GM15510 (cell line): ENCODE measurements around the gene PARP6.

Source experiments
- POLR2A ChIP-seq: IDR thresholded peaks from 3 replicates; pipeline ENCODE4 v1.6.1; 2011; ENCODE audit warnings: borderline replicate concordance; ENCODE audit not compliant: insufficient read length; ENCODE audit errors: extremely low read depth

The PARP6 gene

DNA sequence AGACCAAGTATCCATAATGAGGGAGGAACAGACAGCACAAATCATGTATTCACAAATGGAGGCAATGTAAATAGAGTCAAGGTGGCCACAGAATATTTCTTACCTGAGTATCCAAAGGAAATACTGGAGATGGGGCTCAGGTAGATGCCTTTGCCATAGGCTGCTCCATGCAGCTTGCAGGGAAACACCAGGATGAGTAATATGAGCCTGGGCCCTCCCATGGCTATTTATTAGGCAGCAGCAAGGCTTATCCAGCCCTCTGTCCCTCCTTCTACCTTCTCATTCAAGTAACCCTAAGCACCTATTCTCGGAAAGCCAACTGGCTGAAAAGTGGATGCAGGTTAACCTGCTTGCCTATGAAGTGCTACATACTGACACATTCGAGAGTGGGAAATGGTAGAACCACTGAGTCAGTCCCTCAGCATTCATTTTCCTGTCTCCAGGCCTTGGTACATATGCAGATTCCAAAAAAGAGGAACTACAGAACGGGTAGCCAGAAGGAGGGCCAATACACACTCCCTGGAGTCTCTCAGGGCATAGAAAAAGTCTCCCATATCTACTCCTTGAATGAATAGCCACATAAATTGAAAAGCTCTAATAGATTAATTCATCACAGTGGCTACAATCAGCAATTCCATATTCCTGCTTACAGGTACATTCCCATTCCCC, 23.1 kb downstream of the PARP6 start:
- TF ChIP-seq POLR2A = no peak

DNA sequence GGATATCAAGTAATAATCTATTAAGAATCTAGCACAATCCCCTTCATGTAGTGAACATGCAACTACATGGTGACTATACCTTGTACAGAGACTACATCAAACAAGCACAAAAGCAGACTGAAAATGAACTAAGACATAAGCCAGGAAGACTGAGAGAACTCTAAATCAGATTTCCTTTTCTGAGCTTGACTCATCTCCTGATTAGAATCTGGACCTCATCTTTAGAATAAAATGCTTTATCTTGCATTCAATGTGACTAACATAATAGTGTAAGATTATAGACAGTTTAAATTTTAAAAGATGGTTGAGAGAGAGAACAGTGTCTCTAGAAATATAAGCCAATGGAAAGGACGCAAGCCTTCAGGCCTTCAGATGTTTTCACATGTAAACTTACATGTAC, 23.8 kb downstream of the PARP6 start:
- TF ChIP-seq POLR2A = no peak

DNA sequence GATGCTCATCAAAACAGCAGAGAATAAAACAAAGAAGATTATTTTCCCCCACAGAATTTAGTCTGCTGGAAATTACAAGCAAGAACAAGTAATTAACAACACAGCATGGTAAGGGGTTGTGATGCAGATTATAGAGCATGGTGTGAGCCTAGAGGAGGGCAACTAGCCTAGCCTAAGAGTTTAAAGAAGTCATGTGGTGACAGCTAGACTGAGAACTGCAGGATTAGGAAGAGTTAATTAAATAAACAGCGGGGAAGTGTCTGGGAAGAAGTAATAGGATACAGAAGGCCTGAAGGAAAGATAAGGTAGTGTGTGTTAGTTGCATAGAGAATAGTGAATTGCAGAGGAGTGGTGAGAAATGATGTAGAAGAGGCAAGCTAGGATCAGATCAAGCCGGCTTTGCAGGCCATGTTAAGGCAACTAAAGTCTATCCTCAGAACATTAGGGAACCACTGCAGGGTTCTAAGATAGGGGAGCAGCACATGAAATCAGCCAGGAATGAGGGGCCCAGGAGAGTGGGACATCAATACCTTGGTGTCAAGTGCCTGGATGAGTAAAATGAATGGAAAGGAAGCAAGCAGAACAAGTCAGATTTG, 29.5 kb downstream of the PARP6 start:
- TF ChIP-seq POLR2A = no peak

DNA sequence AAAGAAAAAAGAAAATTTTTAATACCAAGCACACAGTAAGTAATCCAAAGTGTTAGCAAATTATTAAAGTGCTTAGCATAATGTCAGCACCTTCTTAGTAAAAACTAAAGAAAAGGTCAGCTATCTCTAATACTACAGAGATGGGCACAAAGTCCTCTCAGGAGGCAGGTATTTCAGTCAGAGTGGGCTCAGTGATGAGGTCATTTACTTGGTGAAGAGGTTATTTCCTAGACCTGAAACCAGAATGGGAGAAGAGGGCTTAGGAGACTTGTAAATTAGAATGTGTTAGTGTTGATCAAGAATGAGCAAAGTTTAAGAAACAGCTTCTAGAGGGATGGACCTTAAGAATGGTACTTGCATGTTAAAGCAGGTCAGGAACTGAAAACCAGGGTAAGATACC, 32.7 kb downstream of the PARP6 start:
- TF ChIP-seq POLR2A = no peak

DNA sequence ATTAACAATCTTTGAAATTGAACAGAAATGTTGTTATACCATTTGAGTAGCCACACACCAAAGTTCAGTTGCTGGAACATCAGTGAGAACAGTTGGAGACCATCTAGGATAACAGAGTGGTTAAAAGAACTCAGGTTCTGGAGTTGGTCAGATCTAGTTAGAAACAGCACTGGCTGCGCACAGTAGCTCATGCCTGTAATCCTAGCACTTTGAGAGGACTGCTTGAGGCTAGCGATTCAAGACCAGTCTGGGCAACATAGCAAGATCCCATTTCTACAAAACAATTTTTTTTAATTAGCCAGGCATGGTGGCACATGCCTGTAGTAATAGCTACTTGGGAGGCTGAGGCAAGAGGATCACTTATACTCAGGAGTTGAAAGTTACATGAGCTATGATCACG, 33.8 kb downstream of the PARP6 start:
- TF ChIP-seq POLR2A = no peak

DNA sequence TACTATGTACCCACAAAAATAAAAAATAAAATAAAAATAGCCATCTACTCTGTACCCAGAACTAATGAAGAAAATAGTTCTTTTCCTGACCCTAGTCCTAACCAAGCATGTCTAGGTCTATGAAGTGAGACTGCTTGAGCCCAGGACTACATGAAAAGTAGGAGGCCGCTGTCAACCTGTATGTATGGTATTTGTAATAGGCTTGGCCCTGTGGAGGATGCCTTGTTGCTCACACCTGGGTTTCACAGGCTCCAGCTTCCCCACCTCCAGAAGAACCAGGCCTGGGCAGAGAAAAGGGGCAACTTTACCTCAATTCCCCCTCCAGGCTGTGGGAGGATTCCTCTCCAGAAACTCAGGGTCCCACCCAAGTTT, 34.5 kb downstream of the PARP6 start:
- TF ChIP-seq POLR2A = no peak

DNA sequence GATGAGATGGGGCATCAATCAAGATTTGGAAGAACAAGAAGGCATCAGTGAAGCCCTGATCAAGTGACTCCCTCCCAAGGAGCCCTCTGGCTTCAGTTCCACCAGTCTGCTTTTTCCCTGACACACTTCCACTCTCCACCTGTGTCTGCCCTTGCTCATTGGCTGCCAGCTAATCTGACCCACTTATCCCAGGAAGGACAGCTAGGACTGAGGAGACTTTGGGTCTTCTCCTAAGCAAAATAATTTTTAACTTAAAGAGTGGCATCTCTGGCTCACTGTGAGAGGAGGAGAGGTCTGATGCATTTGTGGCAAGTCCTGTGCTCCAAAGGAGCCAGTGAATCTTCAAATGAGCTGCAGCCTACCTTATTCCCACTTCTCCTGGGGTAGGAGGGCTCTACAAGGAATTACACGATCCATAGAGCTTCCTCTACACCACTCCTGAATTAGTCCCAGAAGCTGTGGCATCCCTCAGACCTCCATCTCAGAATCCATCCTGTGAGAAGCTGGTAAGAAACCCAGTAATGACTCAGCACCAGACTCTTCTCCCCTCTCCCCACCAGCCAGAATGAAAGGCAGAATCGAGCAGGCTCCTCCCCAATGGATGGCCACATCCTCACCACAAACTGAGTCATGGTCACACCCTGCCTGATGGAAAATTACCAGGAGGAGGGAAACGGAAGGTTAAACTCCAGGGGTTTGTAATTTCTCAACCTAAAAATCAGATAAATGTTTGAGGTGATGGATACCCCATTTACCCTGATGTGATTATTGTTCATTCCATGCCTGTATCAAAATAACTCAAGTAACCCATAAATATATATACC, 35.1 kb downstream of the PARP6 start:
- no peak for TF ChIP-seq POLR2A

DNA sequence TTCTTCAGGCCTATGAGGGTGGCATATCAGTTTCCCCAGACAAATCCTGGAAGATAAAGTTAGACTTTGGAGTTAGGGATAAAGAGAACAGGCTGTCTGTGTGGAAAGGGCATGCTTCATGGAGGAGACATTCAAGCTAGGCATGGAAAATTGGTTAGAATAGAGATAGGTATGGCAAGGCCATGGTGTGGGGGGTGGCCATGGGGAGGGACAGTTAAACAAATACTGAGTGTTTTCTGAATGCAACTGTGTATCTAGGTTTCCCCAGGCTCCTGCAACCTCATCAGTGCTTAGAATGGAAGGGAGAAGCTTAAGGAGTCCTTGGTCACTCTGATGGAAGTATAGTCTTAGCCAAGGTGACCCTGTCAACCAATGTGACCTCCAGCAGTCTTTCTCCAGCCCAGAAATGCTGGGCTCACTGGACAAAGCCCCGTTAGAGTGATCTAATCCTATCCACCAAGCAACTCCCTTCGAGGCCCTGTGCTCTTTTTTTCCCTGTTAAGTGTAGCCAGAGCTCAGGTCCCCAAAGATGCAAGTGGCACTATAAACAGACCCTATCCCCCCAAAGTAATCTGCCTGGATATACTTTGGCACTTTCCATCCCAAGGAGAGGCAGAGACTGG, 35.9 kb downstream of the PARP6 start:
- no peak for TF ChIP-seq POLR2A

DNA sequence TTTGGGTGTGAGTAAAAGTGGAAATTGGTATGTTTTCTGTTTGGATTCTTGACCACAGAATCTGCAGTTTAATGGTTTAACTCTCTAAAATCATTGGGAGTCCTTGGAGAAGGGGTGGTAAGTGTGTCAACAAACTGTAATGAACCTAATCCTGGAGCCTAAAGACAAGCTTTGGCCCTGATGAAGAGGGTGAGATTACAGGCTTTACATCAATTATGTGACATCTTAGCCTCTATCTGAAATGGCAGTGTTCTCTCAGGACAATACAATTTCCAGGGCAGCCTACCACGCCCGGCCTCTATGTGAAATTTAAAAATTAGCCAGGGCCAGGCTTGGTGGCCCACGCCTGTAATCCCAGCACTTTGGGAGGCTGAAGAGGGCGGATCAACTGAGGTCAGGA, 37.1 kb downstream of the PARP6 start:
- no peak for TF ChIP-seq POLR2A

DNA sequence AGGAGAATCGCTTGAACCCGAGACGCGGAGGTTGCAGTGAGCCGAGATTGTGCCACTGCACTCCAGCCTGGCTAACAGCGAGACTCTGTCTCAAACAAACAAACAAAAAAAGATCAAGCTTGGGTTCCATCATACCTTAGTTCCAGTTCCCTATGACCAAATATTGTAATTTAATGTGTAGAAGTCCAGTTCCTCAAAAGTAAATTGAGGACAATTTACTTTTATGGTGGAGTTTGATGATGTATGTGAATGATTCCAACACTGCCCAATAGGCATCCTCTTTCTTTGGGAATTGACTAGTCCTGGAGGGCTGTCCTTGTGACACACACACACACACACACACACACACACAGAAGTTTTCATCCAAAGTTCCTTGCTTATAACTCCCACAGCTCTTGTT, 38.6 kb downstream of the PARP6 start:
- no peak for TF ChIP-seq POLR2A

DNA sequence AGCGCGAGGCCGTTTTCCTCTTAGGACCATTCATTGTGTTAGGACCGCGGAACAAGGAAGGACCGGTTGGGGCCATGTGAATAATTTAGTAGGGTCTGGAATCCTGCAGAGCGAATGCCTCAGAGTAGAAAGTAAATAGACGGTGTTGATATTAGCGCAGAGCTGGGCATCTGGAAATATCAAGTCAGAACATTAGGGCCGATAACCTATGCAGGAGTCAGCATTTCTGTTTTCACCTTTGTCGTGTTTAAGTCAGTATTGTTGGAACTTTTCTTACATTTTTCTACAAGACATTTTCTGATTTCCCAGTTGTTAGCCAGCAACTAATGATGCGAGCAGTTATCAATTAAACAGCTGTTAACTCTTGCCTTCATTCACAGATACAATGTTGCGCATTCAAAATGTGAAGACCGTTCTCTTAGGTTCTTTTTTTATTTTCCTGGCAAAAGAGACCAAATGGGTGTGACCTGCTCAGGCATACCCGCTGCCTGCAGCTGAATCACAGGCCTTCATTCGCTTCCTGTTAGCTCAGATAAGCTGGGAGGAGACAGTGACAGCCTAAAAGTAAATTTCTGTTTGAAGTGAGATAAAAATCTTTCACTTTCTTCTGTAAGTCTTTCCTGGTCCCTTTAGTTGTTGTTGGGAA, 40.4 kb downstream of the PARP6 start:
- no peak for TF ChIP-seq POLR2A

DNA sequence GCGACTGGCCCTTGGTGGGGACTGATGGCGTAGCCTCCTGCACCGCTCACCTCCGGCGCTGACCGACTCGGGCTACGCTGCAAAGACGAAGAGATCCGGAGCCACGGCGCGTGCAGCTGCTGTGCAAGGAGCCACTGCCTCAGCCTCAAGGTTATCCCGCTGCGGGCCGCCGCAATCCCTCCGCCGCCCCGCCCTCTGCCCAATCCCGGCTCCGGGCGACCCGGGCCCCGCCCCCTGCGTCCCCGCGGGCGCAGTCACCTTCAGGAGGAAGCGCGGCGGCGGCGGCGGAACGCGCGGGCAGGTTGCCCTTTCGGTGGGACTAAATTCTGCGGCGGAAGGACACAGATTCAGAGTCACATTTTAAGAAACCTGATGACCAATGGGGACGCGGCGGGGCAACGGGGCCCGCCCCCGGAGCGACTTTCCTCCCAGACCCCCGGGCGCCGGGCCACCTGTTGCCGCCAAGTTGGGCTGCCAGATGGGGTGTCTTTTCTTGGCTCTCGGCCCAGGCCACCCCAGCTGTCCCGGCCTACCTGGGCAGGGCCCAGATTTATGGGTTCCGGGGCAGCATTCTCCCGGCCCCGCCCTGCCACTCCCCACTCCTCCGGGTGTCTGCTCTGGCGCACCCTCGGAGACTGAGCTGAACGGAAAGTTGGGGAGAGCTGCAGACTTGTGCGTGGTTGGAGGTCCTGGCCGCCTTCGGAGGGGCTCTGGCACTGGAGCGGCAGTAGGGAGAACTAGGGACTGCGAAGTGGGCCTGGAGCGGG, 41.1 kb downstream of the PARP6 start, which contains the start of gene PKM:
Gene PKM, minus strand, starts transcription at position 125 of the 767 bp plus-strand sequence. CDS start 12,093 bp downstream, outside the sequence.
- peak; percentile 99 for TF ChIP-seq POLR2A

DNA sequence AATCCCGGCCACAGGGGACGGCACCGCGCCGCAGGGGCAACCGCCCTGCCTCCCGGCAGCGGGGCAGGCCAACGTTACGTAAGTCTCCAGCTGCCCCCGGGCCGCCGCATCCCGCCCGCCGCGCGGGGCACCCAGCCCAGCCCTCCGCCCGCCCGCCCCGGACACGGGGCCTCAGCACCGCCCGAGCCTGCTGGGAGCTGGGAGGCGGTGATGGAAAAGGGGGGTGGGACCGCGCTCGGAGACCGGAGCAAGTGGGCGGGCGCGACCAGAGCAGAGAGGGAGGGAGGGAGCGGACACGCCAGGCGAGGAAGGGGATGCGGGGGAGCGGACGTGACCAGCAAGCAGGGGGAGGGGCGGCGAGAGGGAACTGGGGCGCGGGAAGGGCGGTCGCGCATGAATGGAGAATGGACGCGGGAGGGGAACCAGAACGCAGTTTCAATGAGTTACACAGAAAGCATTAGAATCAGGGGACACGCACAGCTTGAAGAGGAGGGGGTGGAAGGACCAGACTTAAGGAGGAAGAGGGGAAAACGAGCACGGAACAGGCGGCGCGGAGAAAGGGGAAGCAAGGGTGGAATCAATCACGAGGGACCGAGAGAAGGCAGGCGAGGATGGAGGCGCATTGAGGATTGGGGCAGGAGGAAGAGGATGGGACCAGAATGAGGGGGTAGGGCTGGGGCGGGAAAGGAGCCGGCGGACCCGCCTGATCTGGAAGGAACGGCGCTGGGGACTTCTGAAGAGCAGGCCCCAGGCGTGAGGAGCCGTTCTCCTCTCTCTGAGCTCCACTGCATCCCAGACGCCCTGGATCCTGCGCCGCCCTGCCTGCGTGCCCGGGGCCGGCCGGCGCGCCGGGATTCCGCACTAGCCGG, 41.9 kb downstream of the PARP6 start:
- peak; percentile 56 for TF ChIP-seq POLR2A

DNA sequence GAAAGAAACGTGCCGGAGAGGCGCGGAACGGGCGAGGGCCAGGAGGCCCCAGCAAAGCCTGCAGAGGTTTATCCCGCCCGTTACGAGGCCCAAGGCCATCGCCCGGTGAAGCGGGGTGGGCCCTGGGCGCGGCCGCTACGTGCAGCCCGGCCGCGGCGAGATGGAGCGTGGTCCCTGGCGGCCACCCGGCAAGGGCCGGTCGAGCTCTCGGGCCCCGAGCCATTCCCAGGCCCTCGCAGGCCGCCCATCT, 42.5 kb downstream of the PARP6 start:
- TF ChIP-seq POLR2A = no peak
